Mucosa of descending colon (tissue), 3 donors: ENCODE results near the gene RBPJL. TPM values are rescaled to one million over a fixed set of nuclear protein-coding genes. Genes with fewer than 3 reads are reported as not detected.

Experiments
- ATAC-seq: fragments of 200-7000 bp; cut with Tn5 transposase; one replicate; pipeline ENCODE4 v1.9.1; 2020; ENCODE audit warnings: mild to moderate bottlenecking, moderate library complexity
- DNase-seq, 3 donors: peaks; one replicate each; pipeline ENCODE4 v3.0.0-alpha.2; 2020
- H3K36me3 ChIP-seq: fragments of 200-600 bp; one replicate; pipeline ENCODE4 v1.8.0; 2021; ENCODE audit warnings: low read depth, mild to moderate bottlenecking
- H3K4me1 ChIP-seq: fragments of 200-600 bp; one replicate; pipeline ENCODE4 v1.8.0; 2021; ENCODE audit warnings: low read depth, mild to moderate bottlenecking
- H3K4me3 ChIP-seq: fragments of 200-600 bp; one replicate; pipeline ENCODE4 v1.8.0; 2021; ENCODE audit warnings: mild to moderate bottlenecking
- H3K9me3 ChIP-seq: fragments of 200-600 bp; one replicate; pipeline ENCODE4 v1.8.0; 2021; ENCODE audit warnings: mild to moderate bottlenecking
- CTCF ChIP-seq: fragments of 200-600 bp; IDR thresholded peaks from one replicate; pipeline ENCODE4 v1.8.0; 2022; ENCODE audit warnings: antibody characterized with exemption, mild to moderate bottlenecking
- intact Hi-C, 2 donors: fragments of 100-400 bp; cut with DNase I in 1 of 2; cut with micrococcal nuclease in 1 of 2; formaldehyde crosslinking; loops; one replicate each; pipeline versions ENCODE4 v1.11.0 to v1.11.1; 2022; cut with DNase I, micrococcal nuclease
- total RNA-seq, 3 donors: library from RNA; stranded (reverse); fragmentation: NEBNext Ultra II Directional in 2 of 3; extraction: Animal tissue kit (Norgen Biotek cat#: 25700) in 2 of 3; gene quantifications; one replicate each; pipeline versions ENCODE4 v1.2.1 to v1.2.4, GENCODE V29; 2021 to 2023
- donor health status: DM: no; HTN: no; CAD: no; lungs with moderate emphysema.
- donor health status: DM: no; HTN: no; CAD: no.
- donor health status: DM: no; HTN: yes; CAD: no.

Gene RBPJL
- total RNA-seq, 3 donors from 2014 or later: not detected

GRCh38 chr20:45263556-45264266 lies 42.9 kb upstream of the RBPJL start:
- Histone ChIP-seq H3K36me3 (no peaks in the 10 kb centered on the region), H3K4me1 (no peaks in the 10 kb centered on the region), H3K4me3 (no peak overlapping the region), H3K9me3 (no peaks in the 10 kb centered on the region)
- TF ChIP-seq CTCF: no peak
- DNase-seq (no peak), ATAC-seq (no peak)
- intact Hi-C loops: no loop called here

- Histone ChIP-seq H3K36me3 (no peaks in the 10 kb centered on the region), H3K4me1 (no peaks in the 10 kb centered on the region), H3K9me3 (no peaks in the 10 kb centered on the region), H3K4me3 (no peak overlapping the region)
- TF ChIP-seq CTCF: no peak
- ATAC-seq (no peak), DNase-seq (no peak)
- intact Hi-C loops: no loop called here
Observed at GRCh38 chr20:45266977-45267376, 39.7 kb upstream of the RBPJL start.

- intact Hi-C loops: no loop called here
- ATAC-seq (no peak), DNase-seq (no peak)
- no peak for TF ChIP-seq CTCF
- no peaks in the 10 kb centered on the region for H3K36me3 ChIP-seq
- no peaks in the 10 kb centered on the region for H3K9me3 ChIP-seq
- H3K4me3 ChIP-seq: no peak overlapping the region
- no peaks in the 10 kb centered on the region for H3K4me1 ChIP-seq
Observed at GRCh38 chr20:45268531-45268930, 38.1 kb upstream of the RBPJL start.

- TF ChIP-seq CTCF: no peak
Observed at GRCh38 chr20:45269056-45269455, 37.6 kb upstream of the RBPJL start.

GRCh38 chr20:45269754-45270270 lies 36.8 kb upstream of the RBPJL start:
- ATAC-seq (no peak), DNase-seq (no peak)
- Histone ChIP-seq H3K36me3 (no peaks in the 10 kb centered on the region), H3K4me1 (no peaks in the 10 kb centered on the region), H3K4me3 (no peak overlapping the region), H3K9me3 (no peaks in the 10 kb centered on the region)
- TF ChIP-seq CTCF: no peak
- intact Hi-C loops: no loop called here

More at GRCh38 chr20:45269056-45269455, 37.6 kb upstream of the RBPJL start:
- Histone ChIP-seq H3K4me1 (no peaks in the 10 kb centered on the region), H3K4me3 (no peak overlapping the region), H3K36me3 (no peaks in the 10 kb centered on the region), H3K9me3 (no peaks in the 10 kb centered on the region)
- ATAC-seq: no peak
- intact Hi-C loops: no loop called here
- DNase-seq: no peak
